NCI-H1694 (cell line): ENCODE measurements around the gene POM121L2.

Experiments
- DNase-seq: peaks from one replicate; lab custom pipeline; 2025; lab: John Stamatoyannopoulos, UW

The POM121L2 gene

DNA sequence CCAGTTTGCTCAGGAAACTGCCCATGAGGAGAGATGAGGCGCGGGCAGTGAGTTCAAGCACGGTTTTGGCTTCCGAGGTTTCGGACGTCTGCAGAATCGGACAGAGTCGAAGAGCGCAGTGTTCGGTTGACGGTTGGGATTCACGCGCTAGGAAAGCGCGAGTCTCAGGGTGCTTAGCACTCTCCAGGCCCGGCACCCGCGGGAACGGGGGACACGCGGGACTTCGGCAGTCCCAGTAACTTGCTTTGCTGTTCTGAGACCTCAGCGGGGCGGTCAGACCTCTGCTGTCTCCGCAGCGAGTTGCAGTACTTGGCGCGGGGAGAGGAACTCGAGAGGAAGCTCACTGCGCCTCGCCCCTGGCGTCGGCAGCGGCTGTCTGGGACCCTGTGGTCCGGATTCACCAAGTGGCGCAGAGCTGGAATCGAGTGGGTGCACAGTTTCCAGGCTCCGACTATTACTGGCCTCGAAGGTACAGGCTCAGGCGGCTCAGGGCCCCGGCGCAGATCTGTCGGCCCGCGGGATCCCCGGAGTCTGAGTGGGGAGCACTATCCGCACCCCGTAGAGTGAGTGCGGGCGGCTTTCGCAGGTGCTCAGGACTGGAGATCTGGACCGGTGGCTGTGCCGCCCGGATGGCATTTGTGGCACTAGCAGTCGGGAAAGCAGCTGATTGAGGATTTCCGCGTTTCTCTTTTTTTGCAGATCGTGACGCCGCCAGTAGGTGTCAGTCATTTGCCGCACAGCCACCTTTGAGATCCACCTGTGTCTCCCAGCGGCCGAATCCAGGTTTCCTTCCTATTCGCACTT, at the start of gene POM121L2:
TSS of gene POM121L2 (minus strand) at position 128 of the 804 bp plus-strand sequence. CDS start at position 25, 103 bp downstream.
- no peak for DNase-seq

DNA sequence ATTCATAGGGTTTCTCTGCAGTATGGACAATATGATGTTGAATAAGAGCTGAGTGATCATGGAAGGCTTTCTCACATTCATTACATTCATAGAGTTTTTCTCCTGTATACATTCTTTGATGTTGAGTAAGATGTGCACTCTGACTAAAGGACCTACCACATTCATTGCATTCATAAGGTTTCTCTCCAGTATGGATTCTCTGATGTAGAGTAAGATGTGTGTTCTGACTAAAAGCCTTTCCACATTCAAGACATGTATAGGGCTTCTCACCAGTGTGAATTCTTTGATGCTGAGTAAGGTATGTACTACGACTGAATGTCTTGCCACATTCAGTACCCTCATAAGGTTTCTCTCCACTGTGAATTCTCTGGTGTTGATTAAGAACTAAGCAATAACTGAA, 47.2 kb upstream of the POM121L2 start:
- DNase-seq: no peak

DNA sequence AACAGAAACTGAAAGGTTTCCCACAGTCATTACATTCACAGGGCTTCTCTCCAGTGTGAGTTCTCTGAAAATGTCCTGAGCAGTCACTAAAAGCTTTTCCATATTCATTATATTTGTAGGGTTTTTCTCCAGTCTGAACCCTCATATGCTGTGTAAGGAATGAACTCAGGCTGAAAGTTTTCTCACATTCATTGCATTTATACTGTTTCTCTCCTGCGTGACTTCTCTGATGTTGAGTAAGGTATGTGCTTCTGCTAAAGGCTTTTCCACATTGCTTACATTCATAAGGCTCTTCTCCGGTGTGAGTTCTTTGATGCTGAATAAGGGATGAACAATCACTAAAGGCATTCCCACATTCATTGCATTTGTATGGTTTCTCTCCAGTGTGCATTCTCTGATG, 46.7 kb upstream of the POM121L2 start:
- DNase-seq: no peak

DNA sequence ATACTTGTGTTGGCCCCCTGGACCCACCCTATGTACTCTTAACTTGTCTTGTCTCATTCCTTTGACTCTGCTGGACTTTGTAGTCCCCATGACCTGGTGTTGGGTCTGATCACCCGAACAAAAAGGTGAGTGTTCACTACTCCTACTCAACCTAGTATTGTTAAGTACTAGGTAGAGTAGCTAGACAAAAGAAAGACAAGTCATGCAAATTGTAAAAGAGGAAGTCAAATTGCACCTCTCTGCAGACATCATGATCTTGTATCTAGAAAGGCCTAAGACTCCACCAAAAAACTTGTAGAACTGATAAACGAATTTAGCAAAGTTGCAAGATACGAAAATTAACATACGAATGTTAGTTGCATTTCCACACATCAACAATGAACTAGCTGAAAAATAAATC, 40.8 kb upstream of the POM121L2 start:
- DNase-seq: no peak

DNA sequence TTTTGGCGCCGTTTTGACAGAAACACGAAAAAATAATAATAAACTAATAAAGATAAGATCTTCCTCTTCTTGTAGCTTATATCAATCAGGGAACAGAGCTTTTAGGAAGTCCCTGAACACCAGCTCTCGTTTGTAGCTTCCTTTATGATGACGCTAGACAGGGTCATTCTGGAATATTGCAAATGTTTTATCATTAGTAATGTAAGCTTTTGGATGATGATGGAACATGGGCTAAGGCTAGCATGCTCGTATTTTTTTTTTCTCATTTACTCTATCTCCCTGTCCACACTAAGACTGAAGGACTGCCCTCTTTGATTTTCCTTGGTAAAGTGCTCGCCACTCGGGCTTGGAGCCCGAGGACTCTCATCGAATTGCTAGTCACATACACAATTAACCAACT, 22.1 kb upstream of the POM121L2 start:
- no peak for DNase-seq

DNA sequence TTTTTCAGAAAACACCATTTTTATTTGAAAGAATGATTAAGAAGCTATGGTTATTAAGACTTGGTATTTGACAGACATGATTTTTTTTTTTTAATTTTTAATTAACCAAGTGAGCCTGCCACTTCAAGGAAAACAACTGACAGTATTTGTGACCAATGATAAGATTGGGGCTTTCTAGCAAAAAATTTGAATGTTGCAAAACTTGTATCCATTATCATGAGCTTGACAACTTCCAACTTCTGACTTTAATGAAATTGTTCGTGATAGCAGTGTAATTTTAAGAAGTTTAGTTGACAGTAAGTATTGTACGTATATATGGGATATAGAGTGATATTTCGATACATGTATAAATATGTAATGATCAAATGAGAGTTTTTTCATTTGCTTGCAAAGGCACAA, 21.6 kb upstream of the POM121L2 start:
- DNase-seq: no peak

DNA sequence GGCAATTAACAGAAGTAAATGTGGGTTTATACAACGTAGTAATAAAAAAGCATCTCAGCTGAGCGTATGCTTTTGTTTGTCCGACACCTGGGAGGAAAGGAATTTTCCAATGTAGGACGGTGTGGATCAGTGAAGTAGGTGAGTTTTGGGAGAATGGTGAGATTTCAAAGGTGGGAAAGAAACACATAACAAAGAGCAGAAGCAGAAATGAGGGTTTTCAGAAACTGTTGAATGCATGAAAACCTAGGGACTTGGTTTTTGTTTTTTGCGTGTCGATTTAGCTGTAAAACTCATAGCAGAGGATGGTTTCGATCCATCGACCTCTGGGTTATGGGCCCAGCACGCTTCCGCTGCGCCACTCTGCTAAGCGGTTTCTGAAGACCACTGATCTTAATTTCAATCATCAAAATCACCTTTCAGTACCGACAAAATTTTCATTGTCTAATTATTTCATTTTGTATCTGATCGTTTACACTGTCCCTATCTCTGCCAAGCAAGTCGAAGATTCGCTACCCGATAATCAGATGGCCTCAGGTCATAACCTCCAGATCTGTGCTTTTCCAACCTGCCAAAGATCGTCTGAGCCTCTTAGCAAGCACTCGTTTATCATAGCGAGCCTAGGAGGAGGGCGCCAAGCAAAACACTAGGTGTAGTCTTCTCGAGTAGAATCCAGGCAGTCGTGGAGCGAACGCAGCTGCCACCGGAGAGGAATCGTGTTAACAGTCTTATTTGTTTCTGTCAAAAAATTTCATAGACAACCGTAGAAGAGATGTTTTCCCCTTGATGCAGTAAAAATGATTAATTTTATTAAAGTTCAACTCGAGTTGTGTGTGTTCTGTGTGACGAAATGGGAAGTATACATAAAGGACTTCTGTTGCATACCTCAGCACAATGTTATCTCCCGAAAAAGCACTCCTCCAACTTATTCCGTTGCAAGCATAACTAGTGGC, 20.9 kb upstream of the POM121L2 start:
- peak; percentile 42 for DNase-seq

DNA sequence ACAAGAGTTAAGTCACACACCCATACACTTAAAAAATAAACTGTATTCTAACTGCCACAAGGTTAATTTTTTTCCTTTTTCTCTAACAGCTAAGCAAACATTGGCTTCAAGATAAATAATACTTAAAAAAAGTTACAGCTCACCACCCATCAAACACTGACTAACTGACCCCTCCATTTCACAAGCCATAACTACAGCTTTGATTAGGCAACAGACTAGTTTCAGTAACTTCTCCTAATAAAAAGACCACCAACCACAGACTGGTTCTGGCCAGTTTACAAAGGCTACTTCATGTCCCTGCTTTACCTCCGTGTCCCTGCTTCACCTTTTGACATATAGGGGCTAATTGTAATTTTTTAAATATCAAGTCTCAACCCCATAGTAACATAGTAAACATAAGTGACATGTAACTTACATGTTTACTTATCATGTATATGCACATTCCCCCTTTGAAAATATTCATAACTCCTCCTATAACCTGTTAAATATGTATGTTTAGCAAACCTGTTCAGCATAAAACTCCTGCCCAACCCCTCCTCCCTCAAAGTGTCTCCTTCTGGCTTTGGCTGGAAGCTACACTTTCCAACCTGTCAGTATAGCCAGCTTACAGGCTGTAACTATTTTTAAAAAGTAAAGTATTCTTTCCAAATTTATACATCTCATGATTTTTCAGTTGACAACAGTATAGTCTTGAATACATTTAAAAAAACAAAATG, 15.1 kb upstream of the POM121L2 start:
- no peak for DNase-seq

DNA sequence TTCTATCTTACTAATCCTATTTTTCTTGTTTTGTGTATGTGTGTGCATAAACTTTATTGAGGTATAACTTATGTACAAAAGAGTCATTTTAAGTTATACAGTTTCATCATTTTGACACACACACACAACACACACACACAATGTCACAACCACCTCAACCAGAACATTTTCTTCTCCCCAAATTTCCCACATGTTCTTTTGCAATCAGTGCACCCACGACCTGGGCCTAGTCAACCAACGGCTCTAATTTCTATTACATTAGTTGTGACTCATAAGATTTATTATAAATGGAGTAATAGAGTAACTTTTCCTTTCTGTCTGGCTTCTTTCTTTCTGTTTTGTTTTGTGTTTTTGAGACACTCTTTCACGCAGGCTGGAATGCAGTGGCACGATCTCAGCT, 9.8 kb upstream of the POM121L2 start:
- no peak for DNase-seq

DNA sequence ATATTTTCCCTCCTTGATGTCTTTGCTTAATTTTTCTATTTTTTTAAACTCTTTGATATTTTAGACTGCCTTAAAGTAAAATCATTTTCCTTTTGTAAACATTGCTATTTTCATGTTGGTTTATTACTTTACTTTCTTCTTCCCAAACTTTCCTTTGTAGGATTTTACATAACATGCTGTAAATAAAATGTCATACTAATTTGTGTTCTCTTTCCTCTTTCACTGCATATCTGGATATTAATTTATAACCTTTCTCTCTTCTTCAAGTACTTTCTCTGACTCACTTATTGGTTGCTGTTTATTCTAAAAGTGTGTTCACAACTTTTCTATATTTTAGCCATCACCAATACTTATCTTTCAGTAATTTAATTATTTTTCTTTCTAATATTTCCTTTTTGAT, 9.3 kb upstream of the POM121L2 start:
- no peak for DNase-seq

DNA sequence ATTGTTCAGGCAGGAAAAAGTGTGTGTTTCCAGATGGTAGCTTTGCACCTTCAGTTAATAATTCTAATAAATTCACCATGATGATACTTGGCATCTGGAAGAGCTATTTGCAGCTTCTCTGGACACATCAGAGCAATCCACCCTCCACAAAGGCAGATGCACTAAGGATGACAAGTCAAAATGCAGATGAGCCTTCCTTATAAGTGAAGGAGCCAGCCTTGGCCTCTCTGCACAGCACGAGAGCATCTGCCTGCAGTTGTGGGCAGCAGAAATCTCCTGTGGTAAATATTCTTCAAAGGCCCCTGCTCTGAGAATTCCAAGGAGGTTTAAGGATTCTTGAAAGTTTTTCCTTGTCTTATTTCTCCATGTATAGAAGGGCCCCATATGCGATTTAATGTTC, 6.9 kb upstream of the POM121L2 start:
- no peak for DNase-seq

DNA sequence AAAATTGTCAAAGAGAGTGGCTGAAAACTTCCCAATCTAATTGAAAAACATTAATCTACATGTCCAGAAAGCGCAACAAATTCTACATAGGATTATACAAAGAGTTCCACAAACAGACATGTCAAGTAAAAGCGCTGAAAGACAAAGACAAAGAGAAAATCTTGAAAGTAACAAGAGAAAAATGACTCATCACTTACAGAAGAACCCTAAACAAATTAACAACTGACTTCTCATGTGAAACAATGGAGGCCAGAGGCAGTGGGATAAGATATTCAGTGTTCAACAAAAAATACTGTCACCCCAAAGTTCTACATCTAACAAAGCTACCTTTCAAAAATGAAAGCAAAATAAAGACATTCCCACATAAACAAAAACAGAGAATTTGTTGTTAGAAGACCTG, 2.0 kb upstream of the POM121L2 start:
- DNase-seq: no peak

DNA sequence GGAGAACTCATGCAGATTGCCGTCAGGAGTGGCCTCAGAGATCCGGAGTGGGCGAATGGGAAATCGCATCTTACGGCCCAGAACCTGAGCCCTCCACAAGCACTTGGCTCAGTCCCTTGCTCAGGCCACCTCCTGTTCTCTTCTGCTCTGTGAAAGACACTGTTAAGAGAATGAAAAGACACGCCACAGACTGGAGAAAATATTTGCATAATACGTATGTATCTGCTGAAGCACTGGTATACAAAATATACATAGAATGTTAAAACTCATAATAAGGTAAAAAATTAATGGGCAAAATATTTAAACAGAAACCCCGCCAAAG, 838 bp upstream of the POM121L2 start:
- DNase-seq: no peak

DNA sequence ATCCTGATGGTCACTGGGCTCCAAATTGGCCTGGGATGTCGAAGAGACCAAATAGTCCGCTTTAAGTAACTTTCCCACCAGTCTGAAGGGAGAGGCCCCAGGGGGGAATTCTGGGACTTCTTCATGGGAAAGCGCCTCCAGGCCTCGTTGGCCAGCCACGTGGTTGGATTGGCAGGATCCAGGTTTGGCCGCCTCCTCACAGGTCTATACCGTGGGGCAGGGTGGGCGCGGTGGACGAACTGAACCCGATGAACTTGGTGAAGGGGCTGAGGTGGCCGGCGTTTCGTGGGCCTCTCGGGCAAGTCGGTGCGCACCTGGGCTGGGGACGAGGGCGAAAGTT, 297 bp downstream of the POM121L2 start:
- no peak for DNase-seq

DNA sequence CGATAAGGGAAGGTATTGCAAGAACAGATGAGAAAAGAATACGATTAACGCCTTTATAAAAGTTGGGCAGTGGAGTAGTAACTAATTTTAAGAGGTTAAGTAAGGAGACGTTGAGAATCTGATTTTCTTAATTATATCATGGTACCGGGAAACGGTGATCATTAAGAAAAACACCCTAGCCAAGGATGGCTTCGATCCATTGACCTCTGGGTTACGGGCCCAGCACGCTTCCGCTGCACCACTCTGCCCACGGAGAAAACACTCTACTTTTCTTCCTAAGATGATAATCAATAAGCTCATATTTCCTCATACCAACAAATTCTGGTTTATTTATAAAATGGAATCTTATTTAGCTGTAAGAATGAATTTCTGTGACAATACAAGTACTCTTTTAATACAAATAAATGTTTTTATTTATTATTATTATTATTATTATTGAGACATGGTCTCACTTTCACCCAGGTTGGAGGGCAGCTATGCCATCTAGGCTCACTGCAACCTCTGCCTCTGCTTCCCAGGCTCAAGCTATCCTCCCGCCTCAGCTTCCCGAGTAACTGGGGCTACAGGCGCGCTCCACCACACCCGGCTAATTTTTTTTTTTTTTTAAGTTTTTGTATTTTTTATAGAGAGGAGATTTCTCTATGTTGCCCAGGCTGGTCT, 8.3 kb downstream of the POM121L2 start:
- no peak for DNase-seq

DNA sequence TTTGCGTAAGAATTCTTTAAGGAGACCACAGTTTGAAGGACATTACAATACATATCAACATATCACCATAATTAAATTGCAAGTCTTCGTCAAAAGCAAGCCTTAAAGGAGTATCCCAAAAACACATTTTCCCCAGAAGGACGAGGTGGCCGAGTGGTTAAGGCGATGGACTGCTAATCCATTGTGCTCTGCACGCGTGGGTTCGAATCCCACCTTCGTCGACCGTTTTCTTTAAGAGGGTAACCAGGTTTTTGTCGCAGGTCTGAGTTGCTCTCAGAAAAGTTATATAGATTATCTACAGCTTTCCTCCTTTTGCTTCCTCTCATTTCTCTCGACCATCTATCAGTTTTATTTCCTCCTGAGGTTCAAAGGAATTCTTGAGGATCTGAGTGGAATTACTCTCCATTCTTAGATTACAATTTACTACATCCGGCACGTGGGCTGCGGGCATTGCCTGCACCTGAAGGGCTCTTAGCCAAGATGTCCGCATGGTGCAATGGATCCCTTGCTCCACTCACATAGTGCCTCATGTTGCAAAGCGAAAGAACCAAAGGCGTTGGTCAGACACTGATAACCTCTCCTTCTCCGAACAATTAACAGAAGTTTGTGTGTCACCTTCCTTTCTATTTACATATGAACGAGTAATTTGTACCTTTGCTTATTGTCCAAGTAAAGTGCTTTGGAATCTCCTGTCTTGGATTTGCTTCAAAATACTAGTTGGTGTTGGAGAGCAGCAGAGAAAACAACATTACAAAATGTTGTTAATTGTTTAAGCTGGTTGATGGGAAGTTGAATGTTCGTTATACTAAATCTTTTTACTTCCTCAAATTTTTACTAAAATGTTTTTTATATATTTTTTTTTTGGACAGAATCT, 14.0 kb downstream of the POM121L2 start:
- no peak for DNase-seq

DNA sequence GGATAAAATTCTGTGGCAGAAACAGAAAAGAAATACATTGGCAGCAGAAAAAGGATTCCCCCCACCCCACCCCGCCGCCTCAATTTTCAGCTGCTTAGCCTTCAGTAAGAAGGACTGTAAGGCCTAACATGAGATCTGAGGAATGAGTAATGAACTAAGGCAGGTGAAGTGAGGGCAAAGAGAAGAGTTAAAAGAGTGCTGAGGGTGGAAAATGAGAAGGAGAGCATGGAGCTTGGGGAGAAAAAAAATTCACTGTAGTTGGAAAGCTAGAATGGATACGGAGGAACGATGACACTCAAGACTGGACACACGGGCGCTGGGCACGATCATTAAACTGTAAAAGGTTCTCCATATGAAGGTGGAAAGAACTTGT, 14.6 kb downstream of the POM121L2 start:
- no peak for DNase-seq

DNA sequence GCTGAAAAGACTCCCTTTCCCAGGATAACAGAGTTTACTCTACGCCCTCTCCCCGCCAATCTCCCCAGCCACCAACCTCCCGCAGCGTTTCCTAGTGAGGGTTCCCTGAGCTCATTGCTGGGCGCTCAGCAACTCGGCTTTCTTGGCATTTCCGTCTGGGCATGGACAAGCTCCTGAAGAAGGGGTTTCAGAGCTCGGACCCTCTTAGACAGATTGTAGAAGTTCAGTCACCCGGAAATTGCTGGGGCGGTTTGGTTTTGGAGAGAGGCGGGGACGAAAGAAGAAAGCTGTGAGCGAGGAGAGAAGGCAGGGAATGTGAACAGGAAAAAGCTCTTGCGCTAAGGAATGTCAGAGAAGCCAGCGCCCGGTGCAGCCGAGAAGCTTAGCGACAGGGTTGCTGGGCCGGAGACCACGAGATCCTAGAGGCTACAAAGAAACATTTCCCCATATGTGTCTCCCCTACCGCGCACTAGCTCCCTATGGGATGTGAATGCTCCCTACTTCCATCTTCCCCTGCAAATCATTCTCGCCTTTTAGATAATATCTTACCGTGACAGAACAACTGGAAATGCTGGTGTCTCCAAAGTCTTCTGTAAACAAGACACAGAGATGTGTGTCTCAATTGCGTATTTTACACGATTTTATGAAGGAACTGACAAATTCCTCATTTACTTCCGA, 15.8 kb downstream of the POM121L2 start:
- DNase-seq: no peak

DNA sequence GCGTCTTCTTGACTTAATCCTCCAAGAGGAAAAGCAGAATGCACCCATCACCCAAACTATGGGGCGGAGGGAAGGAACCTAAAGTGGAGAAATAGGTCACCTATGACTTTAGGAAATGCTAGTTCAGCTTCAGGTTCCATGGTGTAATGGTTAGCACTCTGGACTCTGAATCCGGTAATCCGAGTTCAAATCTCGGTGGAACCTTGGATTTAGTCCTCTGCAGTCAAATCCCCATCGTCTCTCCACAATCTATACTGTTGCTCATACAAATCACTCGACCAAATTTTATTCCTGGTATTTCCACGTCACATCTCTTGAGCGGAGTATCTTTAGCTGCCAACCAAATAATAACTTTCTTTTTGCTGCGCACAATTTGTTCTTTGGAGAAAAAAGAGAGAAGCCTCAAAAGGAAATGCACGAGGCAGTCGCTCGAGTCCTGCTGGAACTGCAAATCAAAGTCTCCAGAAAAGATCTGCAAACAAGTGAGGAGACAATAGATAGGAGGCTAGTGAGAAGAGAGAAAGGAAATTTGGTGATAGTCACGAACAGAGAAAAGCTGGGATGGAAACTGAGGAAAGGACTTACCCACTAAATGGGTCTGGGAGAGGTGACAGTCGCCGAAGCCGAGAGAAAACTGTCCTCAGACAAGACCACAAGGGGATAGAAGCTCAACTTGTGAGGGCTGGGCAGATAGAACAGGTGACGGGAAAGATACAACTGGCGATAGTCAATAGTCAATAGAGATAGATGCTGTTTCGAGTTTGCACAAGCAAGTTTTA, 16.6 kb downstream of the POM121L2 start:
- no peak for DNase-seq

DNA sequence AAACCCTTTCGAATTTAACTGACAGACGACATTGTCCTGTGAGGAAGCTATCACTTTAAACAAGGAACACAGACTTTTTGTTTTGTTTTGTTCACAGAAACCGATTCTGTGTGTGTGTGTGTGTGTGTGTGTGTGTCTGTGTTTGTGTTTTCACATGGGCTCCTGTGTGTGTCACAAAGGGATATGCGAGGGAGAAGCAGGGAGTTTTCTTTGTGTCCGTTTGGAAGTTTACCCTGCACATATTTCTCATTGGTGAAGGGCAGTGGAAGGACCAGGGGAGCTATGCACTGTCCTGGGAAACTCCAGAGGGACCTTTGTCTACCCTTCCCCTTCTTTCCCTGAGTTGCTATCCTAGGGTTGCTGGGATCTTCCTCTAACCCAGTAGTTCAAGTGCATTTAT, 17.7 kb downstream of the POM121L2 start:
- DNase-seq: no peak
